H9 (cell line): ENCODE data around the gene SCFD2. TPM values are rescaled to one million over a fixed set of nuclear protein-coding genes. Genes with fewer than 3 reads are reported as not detected.

Experiments used
- DNase-seq: peaks from one replicate; pipeline ENCODE4 v3.0.0-alpha.2; 2017
- H2AFZ ChIP-seq: one replicate; pipeline ENCODE4 v1.6.1; 2013; ENCODE audit warnings: mild to moderate bottlenecking, low read length, control low read depth, moderate library complexity
- H2AK5ac ChIP-seq: 2 replicates; pipeline ENCODE4 v1.6.1; 2013; ENCODE audit warnings: low read length, control low read depth, mixed read lengths; ENCODE audit not compliant: insufficient read length
- H2BK120ac ChIP-seq: one replicate; pipeline ENCODE4 v1.6.1; 2013; ENCODE audit warnings: low read depth, mild to moderate bottlenecking, low read length, control low read depth, inconsistent platforms; ENCODE audit not compliant: poor library complexity, severe bottlenecking
- H2BK12ac ChIP-seq: 2 replicates; pipeline ENCODE4 v1.6.1; 2013; ENCODE audit warnings: low read length, control low read depth, mixed read lengths, low read depth; ENCODE audit not compliant: insufficient read length
- H2BK15ac ChIP-seq: 2 replicates; pipeline ENCODE4 v1.6.1; 2013; ENCODE audit warnings: low read depth, low read length, control low read depth
- H2BK20ac ChIP-seq: one replicate; pipeline ENCODE4 v1.6.1; 2013; ENCODE audit warnings: low read depth, mild to moderate bottlenecking, low read length, control low read depth, inconsistent platforms; ENCODE audit not compliant: poor library complexity, severe bottlenecking
- H2BK5ac ChIP-seq: 2 replicates; pipeline ENCODE4 v1.6.1; 2013; ENCODE audit warnings: low read length, control low read depth, mixed read lengths; ENCODE audit not compliant: insufficient read length
- H3K14ac ChIP-seq: 2 replicates; pipeline ENCODE4 v1.6.1; 2013; ENCODE audit warnings: low read length, control low read depth; ENCODE audit not compliant: insufficient read depth
- H3K18ac ChIP-seq: 2 replicates; pipeline ENCODE4 v1.6.1; 2013; ENCODE audit warnings: low read depth, mild to moderate bottlenecking, mixed read lengths, low read length, control low read depth; ENCODE audit not compliant: insufficient read length
- H3K23ac ChIP-seq: 2 replicates; pipeline ENCODE4 v1.6.1; 2013; ENCODE audit warnings: low read length, control low read depth, mixed read lengths, low read depth; ENCODE audit not compliant: insufficient read length
- H3K23me2 ChIP-seq: 2 replicates; pipeline ENCODE4 v1.6.1; 2013; ENCODE audit warnings: low read depth, mild to moderate bottlenecking, mixed read lengths, low read length, control low read depth; ENCODE audit not compliant: insufficient read length, poor library complexity, severe bottlenecking
- H3K27ac ChIP-seq: 2 replicates; pipeline ENCODE4 v1.5.1; 2013; ENCODE audit warnings: low read length, control low read depth, mixed read lengths, low read depth; ENCODE audit not compliant: insufficient read length
- H3K27me3 ChIP-seq: 2 replicates; pipeline ENCODE4 v1.6.1; 2013; ENCODE audit warnings: low read length, control low read depth, inconsistent platforms; ENCODE audit not compliant: insufficient read depth
- H3K4ac ChIP-seq: 2 replicates; pipeline ENCODE4 v1.6.1; 2013; ENCODE audit warnings: low read depth, mild to moderate bottlenecking, control low read depth, inconsistent platforms, low read length, moderate library complexity
- H3K4me1 ChIP-seq: 2 replicates; pipeline ENCODE4 v1.6.1; 2013; ENCODE audit warnings: low read length, control low read depth, inconsistent platforms; ENCODE audit not compliant: insufficient read depth
- H3K4me2 ChIP-seq: 2 replicates; pipeline ENCODE4 v1.6.1; 2013; ENCODE audit warnings: low read length, control low read depth, mixed read lengths; ENCODE audit not compliant: insufficient read length, insufficient read depth
- H3K56ac ChIP-seq: 2 replicates; pipeline ENCODE4 v1.6.1; 2013; ENCODE audit warnings: low read depth, mild to moderate bottlenecking, mixed read lengths, low read length, control low read depth; ENCODE audit not compliant: insufficient read length
- H3K79me1 ChIP-seq: 2 replicates; pipeline ENCODE4 v1.6.1; 2013; ENCODE audit warnings: low read depth, mild to moderate bottlenecking, moderate library complexity, low read length, control low read depth, inconsistent platforms; ENCODE audit not compliant: insufficient read depth, poor library complexity, severe bottlenecking
- H3K79me2 ChIP-seq: 2 replicates; pipeline ENCODE4 v1.6.1; 2013; ENCODE audit warnings: low read length, control low read depth, inconsistent platforms; ENCODE audit not compliant: insufficient read depth
- H3K9ac ChIP-seq: 2 replicates; pipeline ENCODE4 v1.6.1; 2013; ENCODE audit warnings: low read length, control low read depth, mixed read lengths; ENCODE audit not compliant: insufficient read length; ENCODE audit errors: extremely low read depth
- H3K9me3 ChIP-seq: one replicate; pipeline ENCODE4 v1.6.1; 2013; ENCODE audit warnings: low read depth, low read length, inconsistent platforms; ENCODE audit not compliant: control insufficient read depth
- H3T11ph ChIP-seq: one replicate; pipeline ENCODE4 v1.6.1; 2013; ENCODE audit warnings: mild to moderate bottlenecking, low read length, control low read depth, inconsistent platforms
- H4K20me1 ChIP-seq: one replicate; pipeline ENCODE4 v1.6.1; 2013; ENCODE audit not compliant: control insufficient read depth, insufficient read length, insufficient read depth
- H4K5ac ChIP-seq: 2 replicates; pipeline ENCODE4 v1.6.1; 2013; ENCODE audit warnings: low read depth, mild to moderate bottlenecking, mixed read lengths, low read length, control low read depth; ENCODE audit not compliant: insufficient read length
- H4K8ac ChIP-seq: replicated peaks from 2 replicates; pipeline ENCODE4 v1.6.1; 2013; ENCODE audit warnings: low read length, control low read depth, mixed read lengths, low read depth; ENCODE audit not compliant: insufficient read length
- H4K91ac ChIP-seq: 2 replicates; pipeline ENCODE4 v1.6.1; 2013; ENCODE audit warnings: low read depth, mild to moderate bottlenecking, moderate library complexity, mixed read lengths, low read length, control low read depth; ENCODE audit not compliant: insufficient read length
- H3K27ac Mint-ChIP-seq, 3 experiments: 2 replicates in 2 of 3; 3 replicates in 1 of 3; pipeline ENCODE4 v1.8.0; 2020 to 2021; ENCODE audit warnings: mixed read lengths in 3 of 3, mild to moderate bottlenecking in 1 of 3, moderate library complexity in 1 of 3
- H3K27me3 Mint-ChIP-seq: 2 replicates; pipeline ENCODE4 v1.8.0; 2021; ENCODE audit warnings: low read depth, mild to moderate bottlenecking, moderate library complexity, mixed read lengths
- H3K36me3 Mint-ChIP-seq, 3 experiments: 2 replicates in 2 of 3; 3 replicates in 1 of 3; pipeline ENCODE4 v1.8.0; 2020 to 2021; ENCODE audit warnings: low read depth in 3 of 3, mixed read lengths in 3 of 3; ENCODE audit not compliant: insufficient read depth in 1 of 3
- H3K4me1 Mint-ChIP-seq, 2 experiments: 2 replicates each; pipeline ENCODE4 v1.8.0; 2020; ENCODE audit warnings: mixed read lengths in 2 of 2
- H3K4me3 Mint-ChIP-seq, 2 experiments: 2 replicates in 1 of 2; 3 replicates in 1 of 2; pipeline ENCODE4 v1.8.0; 2020 to 2021; ENCODE audit warnings: mild to moderate bottlenecking in 2 of 2, mixed read lengths in 2 of 2, moderate library complexity in 1 of 2
- H3K9me3 Mint-ChIP-seq, 2 experiments: 2 replicates in 1 of 2; 3 replicates in 1 of 2; pipeline ENCODE4 v1.8.0; 2020; ENCODE audit warnings: mild to moderate bottlenecking in 2 of 2, mixed read lengths in 2 of 2, moderate library complexity in 1 of 2
- CTCF ChIP-seq: fragments of 200-600 bp; sonication (generic); conservative IDR thresholded peaks from 3 replicates; pipeline ENCODE4 v1.8.0; 2021; ENCODE audit warnings: antibody characterized with exemption, mild to moderate bottlenecking
- WGBS: extraction: QIAGEN DNeasy Blood & Tissue Kit; methylation state at CpG from one replicate; pipeline ENCODE4 v1.1.7; 2013; ENCODE audit warnings: missing lambda C conversion rate, low lambda C conversion rate, mixed read lengths; ENCODE audit not compliant: insufficient read length; ENCODE audit errors: extremely low coverage; 5-methylcytosine and 5-hydroxymethylcytosine counted together
- total RNA-seq: library from RNA; stranded (reverse); gene quantifications from 2 replicates; pipeline ENCODE4 v1.2.1, GENCODE V29; 2021

Gene SCFD2
- total RNA-seq, 1 experiment from 2014 or later, result 10.1 TPM

DNA sequence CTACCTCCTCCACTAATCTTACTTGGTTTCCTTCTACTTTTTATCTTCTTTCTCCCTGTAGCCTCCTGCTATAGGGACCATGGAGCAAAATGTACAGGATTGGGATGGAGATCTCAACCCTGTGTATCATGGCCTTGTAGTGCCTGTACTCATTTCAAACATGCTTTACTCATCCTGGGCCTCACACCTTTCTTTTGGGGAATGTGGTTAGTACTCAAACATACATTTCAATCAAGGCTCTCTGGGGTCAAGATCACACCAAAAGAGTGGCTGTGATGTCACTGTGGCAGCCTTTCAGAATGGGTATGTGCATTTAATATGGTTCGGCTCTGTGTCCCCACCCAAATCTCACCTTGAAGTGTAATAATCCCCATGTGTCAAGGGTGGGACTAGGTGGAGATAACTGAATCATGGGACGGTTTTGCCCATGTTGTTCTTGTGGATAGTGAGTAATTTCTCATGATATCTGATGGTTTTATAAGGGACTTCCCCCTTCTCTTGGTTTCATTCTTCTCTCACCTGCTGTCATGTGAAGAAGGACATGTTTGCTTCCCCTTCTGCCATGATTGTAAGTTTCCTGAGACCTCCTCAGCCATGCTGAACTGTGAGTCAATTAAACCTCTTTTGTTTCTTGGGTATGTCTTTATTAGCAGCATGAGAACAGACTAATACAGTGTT lies 298.6 kb downstream of the SCFD2 start:
- no peak overlapping the region for H2AFZ ChIP-seq
- no peaks in the 10 kb centered on the region for H3K27me3 ChIP-seq
- H3K4me2 ChIP-seq, result no peak overlapping the region
- H3K9me3 ChIP-seq, result no peaks in the 10 kb centered on the region
- no peaks in the 10 kb centered on the region for H3K27me3 Mint-ChIP-seq
- H3K36me3 Mint-ChIP-seq, result no peaks in the 10 kb centered on the region
- H3K4ac ChIP-seq, result no peak overlapping the region
- no peak overlapping the region for H4K5ac ChIP-seq
- no peak overlapping the region for H4K91ac ChIP-seq
- H2AK5ac ChIP-seq, result no peak overlapping the region
- H2BK120ac ChIP-seq, result no peak overlapping the region
- H3K14ac ChIP-seq, result no peak overlapping the region
- WGBS, result no CpG with 5 or more reads among the region's 2 CpGs
- no peaks in the 10 kb centered on the region for H3K4me1 ChIP-seq
- peaks cover 3% of the 10 kb centered on the region in 2 experiments; a peak in 3 of 4 replicates for H3K4me1 Mint-ChIP-seq
- H3K9me3 Mint-ChIP-seq, result no peaks in the 10 kb centered on the region
- no peak overlapping the region for H3K27ac ChIP-seq
- H3K79me2 ChIP-seq, result no peaks in the 10 kb centered on the region
- no peak overlapping the region for H3K4me3 Mint-ChIP-seq
- no peak overlapping the region for H2BK12ac ChIP-seq
- H3K23ac ChIP-seq, result no peak overlapping the region
- no peak overlapping the region for H3K27ac Mint-ChIP-seq
- H4K8ac ChIP-seq, result no peak overlapping the region
- TF ChIP-seq CTCF, result no peak
- H3K56ac ChIP-seq, result no peak overlapping the region
- H3T11ph ChIP-seq, result no peak overlapping the region
- H2BK15ac ChIP-seq, result no peak overlapping the region
- no peaks in the 10 kb centered on the region for H3K79me1 ChIP-seq
- H3K9ac ChIP-seq, result no peak overlapping the region
- no peak for DNase-seq
- no peak overlapping the region for H2BK5ac ChIP-seq
- H4K20me1 ChIP-seq, result no peaks in the 10 kb centered on the region
- no peaks in the 10 kb centered on the region for H3K23me2 ChIP-seq
- H3K18ac ChIP-seq, result no peak overlapping the region
- no peak overlapping the region for H2BK20ac ChIP-seq
